ENCODE measurements around the gene HHLA2.
"Not testable (repeated sequence)": the region's sequence is repeated elsewhere in the genome, so short reads cannot be mapped to it uniquely, and the experiment has no call there.

HHLA2 gene, protein sequence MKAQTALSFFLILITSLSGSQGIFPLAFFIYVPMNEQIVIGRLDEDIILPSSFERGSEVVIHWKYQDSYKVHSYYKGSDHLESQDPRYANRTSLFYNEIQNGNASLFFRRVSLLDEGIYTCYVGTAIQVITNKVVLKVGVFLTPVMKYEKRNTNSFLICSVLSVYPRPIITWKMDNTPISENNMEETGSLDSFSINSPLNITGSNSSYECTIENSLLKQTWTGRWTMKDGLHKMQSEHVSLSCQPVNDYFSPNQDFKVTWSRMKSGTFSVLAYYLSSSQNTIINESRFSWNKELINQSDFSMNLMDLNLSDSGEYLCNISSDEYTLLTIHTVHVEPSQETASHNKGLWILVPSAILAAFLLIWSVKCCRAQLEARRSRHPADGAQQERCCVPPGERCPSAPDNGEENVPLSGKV

GRCh38 chr3:108296239-108296638 is at the start of gene HHLA2:
Gene HHLA2, plus strand, starts transcription at chr3:108296548. Its CDS starts 55,266 bp downstream, at chr3:108351814.
- DNase-seq: no peak

DNA sequence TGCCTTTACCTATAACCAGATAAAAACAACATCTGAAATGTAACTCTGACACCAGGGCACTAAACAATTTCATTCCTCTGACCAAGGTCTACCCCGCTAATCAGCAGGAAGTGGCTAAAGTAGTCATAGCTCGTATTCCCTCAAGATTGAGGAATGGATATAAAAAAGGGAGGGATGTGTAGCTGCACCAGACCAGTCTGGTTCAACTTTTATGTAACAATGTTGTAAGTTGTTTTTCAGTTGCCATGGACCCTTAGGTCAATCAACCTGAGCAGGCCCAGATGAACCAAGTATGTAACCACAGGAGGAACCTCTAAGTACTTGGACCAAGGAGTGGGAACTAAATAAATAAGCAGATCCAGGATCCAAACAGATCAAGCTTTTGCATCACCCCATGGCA is 45.7 kb upstream of the HHLA2 start:
- DNase-seq: no peak

- no peak for DNase-seq
These were observed 45.1 kb upstream of the HHLA2 start for GRCh38 chr3:108251265-108251664.

GRCh38 chr3:108251844-108252243 is 44.5 kb upstream of the HHLA2 start:
- no peak for DNase-seq

DNA sequence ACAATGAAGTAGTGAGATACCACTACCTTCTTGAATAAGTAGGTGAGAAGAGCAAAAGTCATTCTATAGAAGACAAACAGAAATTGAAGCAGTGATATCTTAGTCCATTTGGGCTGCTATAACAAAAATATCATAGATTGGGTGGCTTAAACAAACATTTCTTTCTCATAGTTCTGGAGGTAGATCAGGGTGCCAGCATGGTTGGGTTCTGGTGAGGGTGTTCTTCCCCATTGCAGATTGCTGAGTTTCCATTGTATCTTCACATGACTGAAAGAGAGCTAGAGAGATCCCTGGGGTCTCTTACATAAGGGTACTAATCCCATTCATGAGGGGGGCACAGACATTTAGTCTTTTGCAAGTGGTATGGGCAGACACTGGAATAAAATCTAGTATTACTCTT is 41.2 kb upstream of the HHLA2 start:
- no peak for DNase-seq

DNA sequence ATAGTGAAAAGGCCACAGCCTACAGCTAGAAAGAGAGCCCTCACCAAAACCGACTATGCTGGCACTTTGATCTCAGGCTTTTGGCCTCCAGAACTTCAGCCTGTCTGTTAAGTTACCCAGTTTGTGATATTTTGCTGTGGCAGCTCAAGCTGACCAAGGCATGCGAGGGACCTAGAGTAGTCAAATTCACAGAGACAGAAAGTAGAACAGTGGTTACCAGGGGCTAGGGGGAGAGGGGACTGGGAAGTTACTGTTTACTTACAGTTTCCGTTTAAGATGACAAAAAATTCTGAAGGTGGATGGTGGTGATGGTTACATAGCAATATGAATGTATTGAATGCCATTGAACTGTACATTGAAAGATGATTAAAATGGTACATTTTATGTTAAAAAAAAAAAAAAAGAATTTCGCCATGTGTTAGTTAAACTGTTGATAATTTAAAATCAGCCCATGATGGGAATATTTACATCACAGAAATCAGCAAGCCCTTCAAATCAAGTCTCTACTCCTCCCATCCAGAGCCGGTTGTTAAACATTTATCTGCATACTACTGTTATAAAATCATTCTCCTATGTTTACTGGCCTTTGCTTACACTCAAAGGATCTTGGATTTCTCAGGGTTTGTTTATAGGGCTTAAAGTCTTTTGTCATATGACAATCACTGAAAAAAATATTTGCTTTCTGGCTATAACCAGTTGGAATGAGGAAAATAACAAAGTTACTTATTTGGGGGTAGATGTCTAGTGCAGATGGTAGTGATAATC is 31.6 kb upstream of the HHLA2 start:
- not testable (repeated sequence) for DNase-seq

- DNase-seq: not testable (repeated sequence)
These were observed 28.1 kb upstream of the HHLA2 start for GRCh38 chr3:108268235-108268634.

DNA sequence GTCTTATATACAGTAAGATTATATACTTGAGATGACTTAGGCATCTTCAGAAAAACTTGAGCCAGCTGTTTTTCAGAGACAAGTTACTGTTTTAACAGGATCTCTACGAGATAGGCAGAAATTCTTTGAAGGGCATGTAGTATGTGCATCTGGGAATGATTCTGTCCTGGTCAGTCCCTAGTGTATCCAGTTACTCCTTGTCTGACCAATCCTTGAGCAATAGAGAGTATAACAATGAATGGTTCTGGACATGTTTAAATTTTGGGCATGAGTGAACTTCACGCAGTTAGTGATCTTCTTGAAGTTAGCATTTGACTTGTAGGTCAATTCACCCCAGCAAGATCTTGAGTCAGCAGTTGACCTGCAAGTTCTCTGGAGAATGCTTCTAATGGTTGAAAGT is 24.7 kb upstream of the HHLA2 start:
- DNase-seq: no peak

GRCh38 chr3:108279066-108279465 is 17.3 kb upstream of the HHLA2 start:
- DNase-seq: not testable (repeated sequence)

DNA sequence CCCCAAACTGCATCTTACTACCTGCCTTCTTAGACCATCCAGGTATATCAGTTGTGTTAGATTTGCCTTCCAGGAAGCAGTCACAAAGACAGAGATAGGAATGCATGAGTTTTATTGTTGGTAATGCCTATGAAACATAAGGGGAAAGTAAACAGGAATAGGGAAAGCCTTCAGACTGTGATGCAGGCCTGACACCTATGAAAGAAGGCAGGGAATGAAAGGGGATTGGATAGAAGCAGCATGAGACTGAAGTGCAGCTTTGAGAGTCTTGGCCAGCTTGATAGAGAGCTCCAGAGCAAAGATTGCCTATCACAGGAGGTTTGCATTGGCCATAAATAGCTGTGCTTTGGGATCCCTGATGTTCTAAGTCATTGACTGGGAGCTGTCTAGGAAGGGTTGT is 15.9 kb upstream of the HHLA2 start:
- DNase-seq: no peak

GRCh38 chr3:108281670-108282069 is 14.7 kb upstream of the HHLA2 start:
- DNase-seq: no peak

DNA sequence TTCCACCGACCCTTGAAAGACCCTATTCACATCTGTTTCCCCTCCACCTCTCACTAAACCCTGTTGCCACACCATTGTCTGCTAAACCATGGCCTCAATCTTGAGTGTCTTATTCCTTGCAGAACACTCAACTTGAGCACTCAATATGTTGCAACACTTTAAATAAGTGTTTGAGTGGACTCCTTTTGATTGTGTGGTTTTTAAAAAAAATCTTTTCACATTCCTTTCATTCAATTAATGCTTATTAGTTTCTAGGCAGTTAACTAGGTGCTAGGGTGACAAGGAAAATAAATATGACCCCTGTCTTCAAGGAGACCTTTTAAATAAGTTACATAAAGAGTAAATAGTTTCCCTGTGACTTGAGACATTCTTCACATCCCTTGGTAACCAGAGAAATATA is 13.3 kb upstream of the HHLA2 start:
- no peak for DNase-seq

DNA sequence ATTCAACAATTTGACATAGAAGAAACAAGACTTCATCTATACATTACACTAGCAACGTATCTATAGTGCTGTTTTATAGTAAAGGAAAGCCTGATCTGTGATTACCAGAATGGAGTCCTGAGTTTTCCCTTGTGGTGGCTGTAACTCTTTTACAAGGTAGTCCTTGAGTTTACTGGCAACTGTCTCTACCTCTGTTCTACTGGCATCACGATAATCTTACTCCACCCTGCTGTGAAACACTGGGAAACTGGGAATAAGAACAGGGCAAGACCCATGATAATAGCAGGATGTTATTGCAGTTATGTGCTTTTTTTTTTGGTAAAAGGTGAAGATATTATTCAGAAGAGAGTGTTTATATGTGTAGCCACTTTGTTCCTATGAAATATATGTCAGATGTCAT is 12.4 kb upstream of the HHLA2 start:
- no peak for DNase-seq

GRCh38 chr3:108285176-108285575 is 11.2 kb upstream of the HHLA2 start:
- DNase-seq: no peak

DNA sequence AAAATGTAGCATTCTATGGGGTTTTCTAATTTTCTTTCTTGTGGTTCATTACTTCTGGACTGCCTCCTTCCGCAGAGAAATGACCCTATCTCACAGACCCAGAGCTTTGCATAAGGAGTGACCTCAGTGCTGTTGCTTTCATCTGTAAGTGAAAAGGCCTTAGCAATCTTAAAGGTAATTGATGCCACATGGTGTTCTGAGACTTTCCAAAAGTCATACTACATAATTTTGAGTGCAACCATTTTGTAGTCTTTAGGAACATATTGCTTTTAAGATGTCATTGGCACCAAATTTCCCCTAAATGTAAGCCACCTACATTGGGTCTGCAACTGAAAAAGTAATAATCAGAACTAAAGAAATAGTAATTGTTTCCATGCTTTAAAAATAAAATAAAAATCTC is 9.2 kb upstream of the HHLA2 start:
- DNase-seq: no peak

- DNase-seq: not testable (repeated sequence)
These were observed 8.2 kb upstream of the HHLA2 start for GRCh38 chr3:108288193-108288592.

GRCh38 chr3:108289159-108289558 is 7.2 kb upstream of the HHLA2 start:
- no peak for DNase-seq

DNA sequence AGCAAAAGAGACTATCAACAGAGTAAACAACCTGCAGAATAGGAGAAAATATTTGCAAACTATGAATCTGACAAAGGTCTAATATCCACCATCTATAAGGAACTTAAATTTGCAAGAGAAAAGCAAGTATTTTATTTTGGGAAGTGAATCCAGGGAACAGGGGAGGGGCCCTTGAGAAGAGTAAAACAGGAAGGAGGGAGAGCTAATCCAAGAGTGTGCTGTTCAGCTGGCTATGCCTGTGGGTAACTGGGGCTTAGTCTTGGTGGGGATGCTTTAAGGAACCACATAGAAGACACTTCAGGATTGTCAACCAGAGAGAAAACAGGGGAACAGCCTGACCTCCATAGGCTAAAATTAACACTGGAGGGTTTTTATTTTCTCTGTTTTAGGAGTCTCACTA is 3.9 kb upstream of the HHLA2 start:
- DNase-seq: no peak

GRCh38 chr3:108292905-108293328 is 3.4 kb upstream of the HHLA2 start:
- DNase-seq: no peak

- DNase-seq: no peak
These were observed 2.5 kb upstream of the HHLA2 start for GRCh38 chr3:108293858-108294257.

DNA sequence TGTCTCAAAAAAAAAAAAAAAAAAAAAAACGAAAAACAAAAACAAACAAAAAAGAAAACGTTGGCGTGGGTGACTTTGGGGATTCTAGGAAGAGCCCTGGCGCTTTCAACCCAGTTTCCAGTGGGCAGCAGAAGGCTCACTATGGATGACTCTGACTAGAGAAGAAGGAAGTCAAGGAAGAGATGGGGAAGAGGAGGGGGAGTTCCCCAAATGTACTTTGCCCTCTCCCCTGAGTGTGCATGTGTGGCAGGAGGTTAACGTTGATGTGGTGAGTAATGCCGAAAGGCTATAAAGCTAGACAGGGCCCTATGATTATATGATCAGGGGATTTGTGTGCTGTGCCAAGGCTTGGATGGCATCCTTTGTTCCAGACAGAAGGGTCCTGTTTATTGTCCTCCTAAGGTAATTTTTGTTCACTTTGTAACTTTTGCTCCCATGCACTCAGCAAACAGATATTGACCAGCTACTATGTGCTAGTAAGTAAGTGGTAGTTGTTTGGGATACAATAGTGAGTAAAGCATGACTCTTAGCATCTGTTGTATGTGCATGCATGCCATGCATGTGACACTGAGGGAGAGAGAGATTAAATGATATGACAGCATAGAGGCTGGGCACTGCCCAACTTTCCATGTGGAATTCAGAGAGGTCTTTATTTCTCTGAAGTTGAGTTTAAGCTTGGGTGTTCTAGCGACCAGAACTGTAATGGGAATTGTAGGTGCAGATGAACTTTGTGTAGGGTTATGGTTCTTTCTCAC is 750 bp upstream of the HHLA2 start:
- DNase-seq: no peak

- no peak for DNase-seq
These were observed 1.3 kb downstream of the HHLA2 start for GRCh38 chr3:108297647-108298046.

DNA sequence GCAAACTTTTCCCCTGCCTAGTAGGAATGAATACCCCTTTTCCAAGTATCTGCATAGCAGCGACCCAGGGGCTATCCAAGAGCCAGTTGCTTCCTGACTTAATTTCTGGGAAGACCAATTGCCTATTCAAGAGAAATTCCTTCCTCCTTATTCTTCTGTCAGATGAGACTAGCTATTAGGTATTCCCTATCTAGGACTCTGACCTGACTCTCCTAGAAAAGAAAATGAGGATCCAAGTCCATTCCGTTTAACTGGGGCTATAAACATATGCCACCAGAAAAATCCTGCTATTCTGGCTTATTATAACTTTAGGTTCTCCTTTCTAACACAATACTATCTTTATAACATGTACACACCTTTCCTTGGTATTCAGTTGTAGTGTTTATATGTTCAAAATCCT is 1.7 kb downstream of the HHLA2 start:
- no peak for DNase-seq
